GM21737 (cell line): ENCODE data around the gene GPR156.
"Not testable (repeated sequence)": the region's sequence is repeated elsewhere in the genome, so short reads cannot be mapped to it uniquely, and the experiment has no call there.

Experiments
- ATAC-seq: cut with Tn5 transposase; IDR thresholded peaks from one replicate; pipeline ENCODE4 v1.9.1; 2021; ENCODE audit warnings: mild to moderate bottlenecking, moderate library complexity; ENCODE audit not compliant: unreplicated experiment

Gene GPR156

GRCh38 chr3:120163816-120164215 lies 121.2 kb downstream of the GPR156 start:
- ATAC-seq = no peak

GRCh38 chr3:120163026-120163425 lies 122.0 kb downstream of the GPR156 start:
- ATAC-seq = no peak

- ATAC-seq = no peak
Measured at GRCh38 chr3:120162400-120162799, 122.6 kb downstream of the GPR156 start.

- ATAC-seq = no peak
Measured at GRCh38 chr3:120161902-120162301, 123.1 kb downstream of the GPR156 start.

- no peak for ATAC-seq
Measured at GRCh38 chr3:120160050-120160449, 125.0 kb downstream of the GPR156 start.

GRCh38 chr3:120157681-120158080 lies 127.3 kb downstream of the GPR156 start:
- ATAC-seq = no peak

- ATAC-seq = no peak
Measured at GRCh38 chr3:120157113-120157512, 127.9 kb downstream of the GPR156 start.

GRCh38 chr3:120156699-120157098 lies 128.3 kb downstream of the GPR156 start:
- no peak for ATAC-seq

- not testable (repeated sequence) for ATAC-seq
Measured at GRCh38 chr3:120155694-120156093, 129.3 kb downstream of the GPR156 start.

- no peak for ATAC-seq
Measured at GRCh38 chr3:120155108-120155507, 129.9 kb downstream of the GPR156 start.

- ATAC-seq = no peak
Measured at GRCh38 chr3:120153294-120153693, 131.7 kb downstream of the GPR156 start.

GRCh38 chr3:120151791-120152190 lies 133.2 kb downstream of the GPR156 start:
- no peak for ATAC-seq

GRCh38 chr3:120148187-120148949 lies 136.7 kb downstream of the GPR156 start:
- no peak for ATAC-seq

- ATAC-seq = no peak
Measured at GRCh38 chr3:120147072-120147871, 137.8 kb downstream of the GPR156 start.

GRCh38 chr3:120145542-120146285 lies 139.3 kb downstream of the GPR156 start:
- no peak for ATAC-seq

- no peak for ATAC-seq
Measured at GRCh38 chr3:120144267-120144666, 140.8 kb downstream of the GPR156 start.

GRCh38 chr3:120143676-120144075 lies 141.3 kb downstream of the GPR156 start:
- ATAC-seq = no peak

- ATAC-seq = no peak
Measured at GRCh38 chr3:120142236-120142635, 142.8 kb downstream of the GPR156 start.

GRCh38 chr3:120140098-120140742 lies 144.8 kb downstream of the GPR156 start:
- no peak for ATAC-seq

GRCh38 chr3:120139140-120139539 lies 145.9 kb downstream of the GPR156 start:
- no peak for ATAC-seq

- ATAC-seq = no peak
Measured at GRCh38 chr3:120137548-120137947, 147.5 kb downstream of the GPR156 start.
